Measurements from ENCODE around the gene KIF2C.

DNA sequence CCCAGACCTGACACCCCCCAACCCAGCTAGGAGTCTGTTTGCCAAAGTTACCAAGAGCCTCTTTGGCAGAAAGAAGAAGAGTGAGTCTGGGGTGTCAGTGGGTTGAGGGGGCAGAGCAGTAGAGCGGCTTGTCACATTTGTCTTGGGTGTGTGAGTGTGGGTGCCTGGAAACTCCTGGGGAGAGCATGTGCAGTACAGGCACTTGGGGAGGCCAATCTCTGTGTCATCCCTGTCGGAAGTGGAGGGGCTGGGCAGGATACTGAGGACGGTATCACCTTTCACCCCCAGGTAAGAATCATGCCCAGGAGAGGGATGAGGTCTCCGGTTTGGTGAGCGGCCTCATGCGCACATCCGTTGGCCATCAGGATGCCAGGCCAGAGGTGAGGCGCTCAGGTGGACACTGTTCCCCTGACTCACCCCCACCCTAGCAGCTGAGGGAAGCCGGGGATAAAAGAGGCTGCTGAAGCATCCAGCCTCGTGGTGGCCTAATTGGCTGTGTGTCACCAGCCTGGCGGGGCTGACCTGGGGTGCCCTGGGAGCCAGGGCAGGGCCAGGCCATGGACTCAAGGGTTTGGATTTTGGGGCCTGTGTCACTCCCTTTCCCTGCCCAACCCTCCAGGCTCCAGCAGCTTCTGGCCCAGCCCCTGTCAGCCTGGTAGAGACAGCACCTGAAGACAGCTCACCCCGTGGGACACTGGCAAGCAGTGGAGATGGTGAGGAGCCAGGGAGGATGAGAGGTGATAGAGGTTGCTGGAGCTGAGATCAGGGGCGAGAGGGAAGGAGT is 63.9 kb downstream of the KIF2C start:
- TF ChIP-seq ZNF274 (IDR thresholded peaks at IDR 0.05; ENCODE audit: low read depth, low read length), result no peak
- TF ChIP-seq YY1 (IDR thresholded peaks at IDR 0.05; ENCODE audit: insufficient read depth, insufficient read length), result no peak

Measured in NT2/D1 (cell line).